B cell (primary cell): Measurements from ENCODE around the gene SLC44A2. TPM values are rescaled to one million over a fixed set of nuclear protein-coding genes. Genes with fewer than 3 reads are reported as not detected.

Source experiments
- ATAC-seq: fragments of 200-7000 bp; cut with Tn5 transposase; one replicate; pipeline ENCODE4 v1.10.0; 2021; ENCODE audit warnings: low read depth, mild to moderate bottlenecking, moderate number of reproducible peaks, moderate library complexity
- CTCF ChIA-PET: fragments of 350-600 bp; sonication (Branson Sonifier 250); formaldehyde crosslinking; loops from one replicate; lab custom pipeline; 2021; ENCODE audit warnings: antibody characterized with exemption, inconsistent platforms; lab: Charles Lee
- POLR2A ChIA-PET: fragments of 350-600 bp; sonication (Branson Sonifier 250); formaldehyde crosslinking; loops from one replicate; lab custom pipeline; 2021; ENCODE audit warnings: antibody characterized with exemption; lab: Charles Lee
- DNase-seq: peaks from one replicate; pipeline ENCODE4 v3.0.0; 2013
- H2AFZ ChIP-seq: 2 replicates; pipeline ENCODE4 v1.6.1; 2012; ENCODE audit warnings: mild to moderate bottlenecking, low read depth, low read length; ENCODE audit not compliant: insufficient read depth, poor library complexity, severe bottlenecking
- H3K27ac ChIP-seq, 2 donors: 1 replicate in 1 of 2; 2 replicates in 1 of 2; pipeline ENCODE4 v1.5.1; 2012 to 2013; ENCODE audit warnings: low read length in 2 of 2, mild to moderate bottlenecking in 2 of 2, moderate library complexity in 1 of 2
- H3K27me3 ChIP-seq, 4 experiments: fragments of 200-600 bp in 1 of 4; sonication (generic) in 1 of 4; replicated peaks in 1 of 4; 1 replicate in 2 of 4; 2 replicates in 2 of 4; pipeline versions ENCODE4 v1.6.1 to v1.7.0; 2013 to 2016; ENCODE audit warnings: low read length in 3 of 4, mild to moderate bottlenecking in 2 of 4, mixed read lengths in 1 of 4, moderate library complexity in 1 of 4; ENCODE audit not compliant: insufficient read depth in 4 of 4, control insufficient read depth in 3 of 4; ENCODE audit errors: control extremely low read depth in 1 of 4
- H3K36me3 ChIP-seq, 2 experiments: replicated peaks in 1 of 2; 1 replicate in 1 of 2; 2 replicates in 1 of 2; pipeline versions ENCODE4 v1.6.1 to v1.7.1; 2013; ENCODE audit warnings: low read length in 1 of 2; ENCODE audit not compliant: insufficient read depth in 2 of 2, control insufficient read depth in 1 of 2; ENCODE audit errors: control extremely low read depth in 1 of 2, extremely low read depth in 1 of 2
- H3K4me1 ChIP-seq, 2 donors: fragments of 200-600 bp in 1 of 2; sonication (generic) in 1 of 2; 1 replicate in 1 of 2; 2 replicates in 1 of 2; pipeline versions ENCODE4 v1.5.1 to v1.6.1; 2013 to 2017; ENCODE audit warnings: low read length in 2 of 2; ENCODE audit not compliant: control insufficient read depth in 2 of 2, insufficient read depth in 2 of 2
- H3K4me2 ChIP-seq: replicated peaks from 2 replicates; pipeline ENCODE3; 2012; ENCODE audit warnings: mild to moderate bottlenecking, low read depth, low read length; ENCODE audit not compliant: poor library complexity, severe bottlenecking
- H3K4me3 ChIP-seq, 5 experiments: fragments of 200-600 bp in 1 of 5; sonication (generic) in 1 of 5; 1 replicate in 3 of 5; 2 replicates in 2 of 5; pipeline versions ENCODE4 v1.5.1 to v1.7.0; 2011 to 2016; ENCODE audit warnings: low read length in 4 of 5, mild to moderate bottlenecking in 4 of 5, low read depth in 2 of 5, control low read depth in 1 of 5, moderate library complexity in 1 of 5; ENCODE audit not compliant: insufficient read depth in 1 of 5; ENCODE audit errors: control extremely low read depth in 1 of 5, extremely low read depth in 1 of 5
- H3K79me2 ChIP-seq: fragments of 200-600 bp; sonication (generic); one replicate; pipeline ENCODE4 v1.6.0; 2016; ENCODE audit warnings: low read length; ENCODE audit not compliant: control insufficient read depth, insufficient read depth
- H3K9ac ChIP-seq: fragments of 200-600 bp; sonication (generic); 2 replicates; pipeline ENCODE4 v1.6.1; 2017; ENCODE audit warnings: mild to moderate bottlenecking, low read length, moderate library complexity
- H3K9me3 ChIP-seq, 3 donors: one replicate each; pipeline versions ENCODE4 v1.6.1 to v1.7.1; 2013; ENCODE audit warnings: low read length in 2 of 3; ENCODE audit not compliant: control insufficient read depth in 2 of 3, insufficient read depth in 1 of 3; ENCODE audit errors: control extremely low read depth in 1 of 3
- H4K20me1 ChIP-seq: 2 replicates; pipeline ENCODE4 v1.6.0; 2012; ENCODE audit warnings: mild to moderate bottlenecking, low read length; ENCODE audit not compliant: insufficient read depth, control insufficient read depth, poor library complexity, severe bottlenecking
- H3K27ac Mint-ChIP-seq: one replicate; pipeline ENCODE4 v1.8.0; 2021; ENCODE audit warnings: mixed read lengths
- H3K27me3 Mint-ChIP-seq: one replicate; pipeline ENCODE4 v1.8.0; 2021; ENCODE audit warnings: mixed read lengths
- H3K4me1 Mint-ChIP-seq: one replicate; pipeline ENCODE4 v1.8.0; 2021; ENCODE audit warnings: mixed read lengths
- H3K4me3 Mint-ChIP-seq: one replicate; pipeline ENCODE4 v1.8.0; 2021; ENCODE audit warnings: mixed read lengths
- H3K9me3 Mint-ChIP-seq: one replicate; pipeline ENCODE4 v1.8.0; 2022; ENCODE audit warnings: mixed read lengths; ENCODE audit not compliant: insufficient read depth
- EZH2 ChIP-seq: IDR thresholded peaks from 2 replicates; pipeline ENCODE4 v1.6.1; 2012; ENCODE audit warnings: borderline replicate concordance, low read depth, mild to moderate bottlenecking, moderate library complexity, low read length; ENCODE audit not compliant: insufficient read depth, poor library complexity, severe bottlenecking
- WGBS: methylation state at CpG from one replicate; pipeline ENCODE4 v1.1.5; 2013; ENCODE audit warnings: missing lambda C conversion rate; ENCODE audit not compliant: insufficient coverage; 5-methylcytosine and 5-hydroxymethylcytosine counted together
- intact Hi-C: fragments of 100-400 bp; cut with micrococcal nuclease; formaldehyde crosslinking; loops from one replicate; pipeline ENCODE4 v1.10.0; 2022
- polyA plus RNA-seq: library from polyadenylated mRNA; depleted of rRNA; stranded (reverse); fragments of >200 nt; gene quantifications from 2 replicates; pipeline ENCODE4 v1.2.3, GENCODE V29; 2012
- total RNA-seq, 2 donors: library from RNA; stranded (reverse); fragments of 120-200 nt in 1 of 2; gene quantifications; 1 replicate in 1 of 2; 2 replicates in 1 of 2; pipeline versions ENCODE4 v1.2.3 to v1.2.4, GENCODE V29; 2013 to 2022
- TF ChIP-seq, protein P1 (sequence below): fragments of 200-600 bp; IDR thresholded peaks from one replicate; pipeline ENCODE4 v1.8.0; 2022; ENCODE audit warnings: antibody characterized with exemption, mild to moderate bottlenecking

Gene SLC44A2
- total and polyA plus RNA-seq, 2 donors (not counting 1 experiment from before 2014, with no cell fraction given): 245 to 369 TPM

DNA sequence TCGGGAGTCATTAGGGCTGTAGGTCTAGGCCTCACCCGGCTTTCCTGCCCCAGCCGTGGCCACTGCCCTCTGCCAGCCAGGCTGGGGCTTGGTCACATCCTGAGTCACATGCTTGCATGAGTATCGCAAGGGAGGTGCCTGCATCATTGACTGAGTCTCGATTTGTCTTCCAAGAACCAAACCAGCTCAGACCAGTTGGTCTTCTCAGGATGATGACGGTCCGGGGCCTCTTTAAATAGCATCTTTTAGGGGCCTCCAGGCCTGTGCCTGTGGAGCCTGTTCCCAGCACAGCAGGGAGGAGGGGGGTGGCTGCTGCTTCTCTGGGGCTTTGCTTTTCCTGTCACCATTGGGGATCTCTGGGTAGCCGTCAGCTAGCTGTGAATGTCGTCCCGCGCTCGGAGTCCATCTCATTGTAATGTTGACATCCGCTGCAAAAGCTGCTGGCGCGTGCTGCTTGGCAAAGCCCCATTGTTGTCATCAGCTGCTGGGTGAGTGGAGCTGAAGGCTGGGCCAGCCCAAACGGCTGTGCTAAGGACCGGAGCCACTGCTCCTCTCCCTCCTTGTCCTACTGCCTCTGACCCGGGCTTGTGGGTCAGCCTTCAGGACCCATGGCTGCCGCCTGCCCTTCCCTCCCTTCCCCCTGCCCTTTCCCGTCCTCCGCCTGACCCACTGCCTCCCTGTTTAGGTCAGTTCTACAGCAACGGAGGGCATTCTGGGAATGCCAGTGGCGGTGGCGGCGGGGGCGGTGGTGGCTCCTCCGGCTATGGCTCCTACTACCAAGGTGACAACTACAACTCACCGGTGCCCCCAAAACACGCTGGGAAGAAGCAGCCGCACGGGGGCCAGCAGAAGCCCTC lies 61.5 kb downstream of the SLC44A2 start:
- Mint-ChIP-seq H3K27me3 (no peaks in the 10 kb centered on the region), H3K27ac (no peak overlapping the region), H3K9me3 (no peaks in the 10 kb centered on the region), H3K4me3 (no peak overlapping the region), H3K4me1 (no peaks in the 10 kb centered on the region)
- ChIA-PET CTCF (interaction anchor here (0.6 kb wide), 1 partner anchor 42 kb away, joined by 3 read pairs; no protein-coding TSS in a partner anchor), POLR2A (no interaction called here)
- peaks cover 0 to 83% of the 10 kb centered on the region in 2 experiments for H3K36me3 ChIP-seq
- no peak for DNase-seq
- no peaks in the 10 kb centered on the region for H3K27me3 ChIP-seq
- H3K4me3 ChIP-seq: no peak overlapping the region
- no peak overlapping the region for H2AFZ ChIP-seq
- H3K9ac ChIP-seq: no peak overlapping the region
- 95% methylated on average over 29 of the region's 31 CpGs for WGBS
- H3K9me3 ChIP-seq: no peaks in the 10 kb centered on the region
- no peak for TF ChIP-seq EZH2
- TF ChIP-seq, protein P1, sequence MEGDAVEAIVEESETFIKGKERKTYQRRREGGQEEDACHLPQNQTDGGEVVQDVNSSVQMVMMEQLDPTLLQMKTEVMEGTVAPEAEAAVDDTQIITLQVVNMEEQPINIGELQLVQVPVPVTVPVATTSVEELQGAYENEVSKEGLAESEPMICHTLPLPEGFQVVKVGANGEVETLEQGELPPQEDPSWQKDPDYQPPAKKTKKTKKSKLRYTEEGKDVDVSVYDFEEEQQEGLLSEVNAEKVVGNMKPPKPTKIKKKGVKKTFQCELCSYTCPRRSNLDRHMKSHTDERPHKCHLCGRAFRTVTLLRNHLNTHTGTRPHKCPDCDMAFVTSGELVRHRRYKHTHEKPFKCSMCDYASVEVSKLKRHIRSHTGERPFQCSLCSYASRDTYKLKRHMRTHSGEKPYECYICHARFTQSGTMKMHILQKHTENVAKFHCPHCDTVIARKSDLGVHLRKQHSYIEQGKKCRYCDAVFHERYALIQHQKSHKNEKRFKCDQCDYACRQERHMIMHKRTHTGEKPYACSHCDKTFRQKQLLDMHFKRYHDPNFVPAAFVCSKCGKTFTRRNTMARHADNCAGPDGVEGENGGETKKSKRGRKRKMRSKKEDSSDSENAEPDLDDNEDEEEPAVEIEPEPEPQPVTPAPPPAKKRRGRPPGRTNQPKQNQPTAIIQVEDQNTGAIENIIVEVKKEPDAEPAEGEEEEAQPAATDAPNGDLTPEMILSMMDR: no peak
- H3K4me1 ChIP-seq: no peaks in the 10 kb centered on the region
- no peak overlapping the region for H3K27ac ChIP-seq
- no peak overlapping the region for H3K4me2 ChIP-seq
- intact Hi-C loops: no loop called here
- H3K79me2 ChIP-seq: peaks cover 23% of the 10 kb centered on the region
- ATAC-seq: no peak
- H4K20me1 ChIP-seq: peaks cover 74% of the 10 kb centered on the region
